GM19438 (cell line): ENCODE data around the gene NELFB.

Experiments
- ATAC-seq: cut with Tn5 transposase; IDR thresholded peaks from one replicate; pipeline ENCODE4 v1.9.1; 2021; ENCODE audit warnings: low read depth; ENCODE audit not compliant: unreplicated experiment

Gene NELFB

DNA sequence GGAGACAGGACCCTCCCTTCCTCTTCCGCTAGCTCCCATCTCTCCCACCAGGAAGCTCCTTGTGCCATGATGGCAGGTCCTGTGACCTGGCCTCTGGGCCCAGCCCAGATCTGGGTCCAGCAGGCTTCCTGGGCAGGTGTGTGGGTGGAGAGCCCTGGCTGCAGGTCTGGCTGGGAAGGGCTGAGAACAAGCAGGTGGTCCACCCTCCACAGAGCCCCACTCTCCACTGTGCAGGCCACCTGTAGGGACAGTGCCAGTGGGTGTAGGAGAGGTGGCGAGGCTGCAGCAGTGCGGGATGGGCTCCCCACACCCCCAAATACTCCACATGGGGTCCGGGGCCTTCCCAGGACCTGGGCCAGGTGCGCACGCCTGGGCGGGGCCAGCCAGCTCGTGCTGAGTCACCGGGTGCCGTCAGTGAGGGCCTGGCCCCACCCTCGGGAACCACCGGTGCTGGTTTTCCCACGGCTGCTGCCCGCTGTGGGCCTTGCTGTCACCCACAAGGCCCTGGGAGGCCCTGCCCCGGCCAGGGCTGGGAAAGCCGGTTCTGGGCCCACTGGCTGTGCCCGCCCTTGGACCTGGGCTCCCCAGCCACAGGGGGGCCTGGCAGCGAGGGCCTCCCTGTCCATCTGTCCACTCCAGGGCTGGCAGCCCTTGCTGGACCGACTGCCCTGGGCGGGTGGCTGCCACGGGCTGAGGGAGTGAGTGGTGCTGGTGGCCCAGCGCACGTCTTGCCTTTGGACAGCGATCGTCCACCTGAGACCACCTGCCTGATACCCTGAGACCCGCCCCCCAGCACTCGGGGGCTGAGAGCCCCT, 56.3 kb downstream of the NELFB start:
- no peak for ATAC-seq

- no peak for ATAC-seq
Measured at GRCh38 chr9:137311986-137312851, 57.1 kb downstream of the NELFB start.

DNA sequence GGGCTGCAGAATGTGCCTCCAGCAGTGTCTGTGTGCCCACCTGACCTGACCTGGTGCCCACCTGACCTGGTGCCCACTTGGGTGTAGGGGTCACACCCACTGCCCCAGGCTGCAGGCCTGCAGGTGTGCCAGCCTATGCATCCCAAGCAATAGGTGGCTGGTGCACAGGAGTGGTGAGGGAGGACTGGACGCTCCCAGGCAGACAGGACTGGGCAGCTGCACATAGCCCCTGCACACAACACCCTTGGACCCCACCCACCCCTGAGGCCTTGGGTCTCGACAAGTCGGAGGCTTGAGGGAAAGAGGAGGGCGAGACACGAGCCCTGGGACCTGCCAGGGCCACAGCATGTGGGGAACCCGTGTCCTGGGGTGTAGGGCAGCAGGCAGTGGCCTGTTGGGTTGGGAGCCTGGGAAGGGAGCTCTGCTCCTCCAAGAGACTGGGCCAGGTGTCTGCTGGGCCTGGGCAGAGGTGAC, 57.8 kb downstream of the NELFB start:
- ATAC-seq, result no peak

GRCh38 chr9:137313326-137313936, 58.3 kb downstream of the NELFB start:
- ATAC-seq, result no peak

DNA sequence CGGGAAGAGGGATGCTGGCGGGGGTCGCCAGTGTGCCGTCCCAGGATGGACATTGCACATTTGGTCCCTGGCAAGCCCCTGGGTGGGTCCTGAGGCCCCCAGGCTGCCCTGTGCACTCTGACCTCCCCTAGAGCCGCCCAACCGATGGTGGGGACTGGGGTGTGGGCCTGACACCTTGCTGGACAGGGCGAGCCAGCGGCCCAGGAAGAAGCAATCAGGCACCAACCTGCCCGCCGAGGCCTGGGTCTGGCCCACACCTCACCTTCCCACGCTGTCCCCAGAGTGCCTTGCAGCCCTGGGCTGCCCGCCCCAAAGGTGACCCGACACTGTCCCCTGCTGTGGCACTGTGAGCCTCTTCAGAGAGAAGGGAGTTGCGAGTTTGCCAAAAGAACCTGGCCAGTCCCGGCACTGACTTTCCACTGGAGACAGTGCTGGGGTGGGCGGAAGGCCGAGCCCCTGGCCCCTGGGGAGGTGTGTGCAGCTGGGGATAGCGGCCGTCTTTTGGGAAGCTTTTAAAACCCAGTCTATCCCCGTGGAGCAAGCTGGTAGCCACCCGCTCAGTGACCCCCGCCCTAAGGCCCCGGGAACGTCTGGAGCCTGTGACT, 58.9 kb downstream of the NELFB start:
- no peak for ATAC-seq

DNA sequence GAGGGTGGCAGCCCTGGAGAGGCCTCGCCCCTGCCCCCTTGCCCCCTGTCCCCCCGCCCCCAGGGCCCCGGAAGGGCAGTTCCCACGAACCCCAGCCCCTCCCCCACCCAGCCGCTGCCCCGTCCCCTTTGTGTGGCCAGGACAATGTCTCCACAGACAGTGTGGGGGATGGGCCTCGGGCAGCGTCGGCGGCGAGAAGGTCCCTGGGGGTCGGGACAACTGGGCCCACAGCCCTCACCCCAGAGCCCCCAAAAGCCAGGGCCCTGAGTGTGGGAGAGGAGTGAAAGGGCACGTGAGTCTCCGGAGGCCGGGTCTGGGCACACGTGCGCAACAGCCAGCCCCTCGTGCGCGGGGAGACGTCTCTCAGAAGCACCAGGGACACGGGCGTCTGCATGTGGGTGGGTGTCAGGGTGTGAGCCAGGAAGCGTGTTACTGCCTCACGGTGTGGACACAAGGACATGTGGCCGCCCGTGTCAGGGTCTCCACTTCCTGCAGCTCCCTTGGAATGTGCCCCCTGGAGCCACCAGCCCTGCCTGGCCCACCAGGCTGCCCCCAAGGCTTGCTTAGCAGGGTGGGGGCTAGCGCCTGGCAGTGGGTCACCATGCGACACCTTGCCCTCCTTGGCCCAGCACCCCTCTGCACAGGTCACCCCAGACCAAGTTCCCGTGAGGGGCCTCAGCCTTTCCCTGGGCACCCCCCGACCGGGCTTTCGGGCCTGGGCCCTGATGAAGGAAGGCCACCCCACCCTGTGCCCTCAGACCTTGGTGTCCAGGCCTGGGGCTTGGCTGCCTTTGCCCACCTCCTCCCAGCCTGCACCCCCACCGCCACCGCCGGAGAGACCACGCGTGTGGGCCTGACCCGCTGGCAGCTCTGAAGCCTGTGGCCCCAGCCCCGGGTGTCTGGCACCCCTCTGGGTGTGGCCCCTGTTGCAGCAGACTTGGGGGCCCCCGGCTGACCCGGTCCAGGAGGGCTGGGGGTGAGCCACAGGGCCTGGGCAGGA, 59.7 kb downstream of the NELFB start:
- no peak for ATAC-seq

DNA sequence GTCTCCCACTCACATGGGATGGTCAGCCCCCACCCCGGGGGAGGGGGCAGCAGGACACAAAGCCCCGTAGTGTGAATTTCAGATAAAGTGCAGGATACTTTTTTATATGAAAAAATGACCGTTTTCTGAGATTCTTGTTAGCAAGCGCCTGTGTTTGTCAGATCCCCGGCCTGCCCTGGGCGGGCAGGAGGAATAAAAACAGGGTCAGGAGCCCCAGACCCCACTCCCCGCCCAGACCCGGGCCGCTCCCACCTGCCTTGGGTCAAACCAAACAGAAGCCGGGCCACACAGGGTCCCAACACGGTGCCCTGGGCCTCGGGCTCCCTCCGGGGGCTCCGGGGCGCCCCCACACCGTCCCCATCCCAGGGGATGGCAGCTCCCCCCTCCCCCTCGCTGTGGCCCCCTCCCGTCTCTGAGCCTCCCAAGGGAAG, 60.5 kb downstream of the NELFB start:
- no peak for ATAC-seq

- no peak for ATAC-seq
Measured at GRCh38 chr9:137316012-137316981, 61.2 kb downstream of the NELFB start.

DNA sequence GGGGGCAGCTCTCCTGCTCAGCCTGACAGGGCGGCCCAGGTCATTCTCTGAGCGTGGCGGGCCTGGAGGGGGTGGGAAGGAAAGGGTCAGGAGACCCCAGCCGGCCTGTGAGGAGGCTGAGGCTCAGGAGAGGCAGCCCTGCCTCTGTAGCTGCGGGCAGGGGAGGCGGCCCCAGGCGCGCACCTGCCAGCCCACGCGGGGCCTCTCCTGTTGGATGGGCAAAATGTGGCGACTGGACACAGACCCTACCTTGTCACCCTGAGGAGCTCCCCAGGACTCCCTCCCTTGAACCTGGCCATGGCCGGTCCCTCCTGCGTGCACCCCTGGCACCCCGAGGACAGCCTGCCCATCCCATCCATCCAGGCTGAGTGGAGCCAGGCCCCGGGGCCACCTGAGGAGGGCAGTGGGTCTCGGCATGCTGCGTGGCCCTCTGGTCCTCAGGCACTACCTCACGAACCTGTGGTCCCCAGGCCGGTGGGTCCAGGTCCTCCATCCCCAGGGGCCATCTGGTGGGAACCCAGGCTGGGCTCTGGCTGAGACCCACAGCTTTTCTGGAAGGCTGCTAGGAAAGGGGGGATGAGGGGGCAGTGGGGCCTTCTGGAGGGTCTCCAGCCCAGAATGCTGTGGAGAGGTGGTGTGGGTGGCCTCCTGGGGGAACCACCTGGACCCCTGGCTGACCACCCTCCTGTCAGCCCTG, 62.0 kb downstream of the NELFB start:
- no peak for ATAC-seq

DNA sequence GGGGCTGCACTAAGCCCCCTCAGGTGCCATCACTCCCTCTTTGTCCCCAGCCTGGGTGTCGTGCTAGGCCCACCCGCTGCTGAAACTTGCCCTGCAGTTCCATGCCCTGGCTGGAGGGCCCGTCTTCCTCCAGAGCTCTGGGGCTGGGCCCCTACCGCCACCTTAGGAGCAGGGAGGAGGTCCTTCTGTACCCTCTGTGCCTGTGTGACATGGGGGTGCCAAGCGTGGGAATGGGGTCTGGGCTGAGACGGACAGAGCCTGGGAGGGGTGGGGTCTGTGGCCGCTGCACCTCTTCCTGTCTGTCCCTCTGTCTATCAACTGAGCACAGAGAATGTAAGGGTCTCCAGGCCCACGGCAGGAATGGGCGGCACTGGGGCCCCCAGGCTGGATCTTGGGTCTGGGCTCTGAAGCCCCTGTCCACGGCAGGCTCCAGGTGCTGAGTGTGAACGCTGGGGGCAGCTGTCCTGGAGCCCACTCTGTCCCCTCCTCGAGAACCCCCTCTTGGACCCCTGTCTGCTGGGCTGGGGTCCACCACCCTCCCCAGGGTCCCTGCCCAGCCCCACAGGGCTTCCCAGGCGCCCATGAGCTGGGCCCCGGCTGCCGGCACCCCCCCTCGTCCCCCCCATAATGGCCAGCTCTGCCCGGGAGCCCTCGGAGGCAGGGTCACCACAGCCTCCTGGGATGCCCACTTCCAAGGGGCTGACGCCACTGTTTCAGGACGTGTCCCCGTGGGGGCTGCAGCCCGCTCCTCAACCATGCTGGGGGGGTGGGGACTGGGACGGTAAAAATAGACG, 62.8 kb downstream of the NELFB start:
- ATAC-seq, result no peak

DNA sequence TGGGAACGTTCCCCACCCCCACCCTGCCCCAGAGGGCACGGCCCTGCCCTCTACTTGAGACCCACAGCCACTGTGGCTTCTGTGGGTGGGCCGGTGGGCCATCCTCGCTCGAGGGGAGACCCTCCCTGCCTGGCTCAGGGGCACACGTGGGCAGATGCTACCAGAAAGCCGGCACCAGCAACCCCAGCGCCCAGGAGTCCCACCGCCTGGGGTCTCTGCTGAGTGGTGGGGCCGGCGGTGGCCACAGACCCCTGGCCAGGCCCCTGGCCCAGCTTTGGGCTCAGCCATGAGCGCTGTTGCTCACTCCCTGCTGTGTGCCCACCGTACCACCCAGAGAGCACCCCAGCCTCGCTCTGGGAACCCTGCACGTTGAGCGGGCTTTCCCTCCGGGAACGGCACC, 63.5 kb downstream of the NELFB start:
- ATAC-seq, result no peak

DNA sequence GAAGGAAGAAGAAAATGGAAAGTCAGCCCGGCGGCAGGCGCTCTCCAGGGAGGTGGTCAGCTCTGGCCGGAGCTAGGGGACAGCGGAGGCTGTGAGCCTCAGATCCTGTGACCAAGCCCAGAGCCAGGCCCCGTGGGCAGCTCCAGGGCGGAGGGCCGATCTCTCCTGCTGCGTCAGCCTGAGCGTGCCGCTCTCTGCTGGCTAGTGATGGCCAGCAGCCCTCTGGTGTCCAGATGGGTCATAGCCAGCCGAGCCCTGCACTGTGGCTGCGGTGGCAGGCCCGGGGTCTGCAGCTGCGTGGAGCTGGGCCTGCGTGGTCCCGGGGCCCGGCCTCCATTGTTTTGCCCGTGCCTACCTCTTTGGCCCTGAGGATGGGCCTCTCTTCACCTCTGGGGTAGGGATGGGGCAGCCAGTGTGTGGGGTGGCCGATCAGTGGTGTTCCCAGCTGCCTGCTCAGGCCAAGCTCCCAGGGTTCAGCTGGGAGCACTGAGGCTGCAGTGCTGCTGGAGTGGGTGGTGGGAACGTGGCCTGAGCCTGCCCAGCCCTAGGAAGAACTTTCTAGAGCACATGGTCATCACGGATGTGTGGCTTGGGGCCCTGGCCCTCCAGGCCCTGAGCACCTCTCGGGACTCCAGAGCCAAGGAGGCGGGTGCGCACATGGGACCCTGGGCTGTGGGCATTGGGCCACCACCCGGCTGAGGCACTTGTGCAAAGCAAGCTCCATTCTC, 64.0 kb downstream of the NELFB start:
- no peak for ATAC-seq

DNA sequence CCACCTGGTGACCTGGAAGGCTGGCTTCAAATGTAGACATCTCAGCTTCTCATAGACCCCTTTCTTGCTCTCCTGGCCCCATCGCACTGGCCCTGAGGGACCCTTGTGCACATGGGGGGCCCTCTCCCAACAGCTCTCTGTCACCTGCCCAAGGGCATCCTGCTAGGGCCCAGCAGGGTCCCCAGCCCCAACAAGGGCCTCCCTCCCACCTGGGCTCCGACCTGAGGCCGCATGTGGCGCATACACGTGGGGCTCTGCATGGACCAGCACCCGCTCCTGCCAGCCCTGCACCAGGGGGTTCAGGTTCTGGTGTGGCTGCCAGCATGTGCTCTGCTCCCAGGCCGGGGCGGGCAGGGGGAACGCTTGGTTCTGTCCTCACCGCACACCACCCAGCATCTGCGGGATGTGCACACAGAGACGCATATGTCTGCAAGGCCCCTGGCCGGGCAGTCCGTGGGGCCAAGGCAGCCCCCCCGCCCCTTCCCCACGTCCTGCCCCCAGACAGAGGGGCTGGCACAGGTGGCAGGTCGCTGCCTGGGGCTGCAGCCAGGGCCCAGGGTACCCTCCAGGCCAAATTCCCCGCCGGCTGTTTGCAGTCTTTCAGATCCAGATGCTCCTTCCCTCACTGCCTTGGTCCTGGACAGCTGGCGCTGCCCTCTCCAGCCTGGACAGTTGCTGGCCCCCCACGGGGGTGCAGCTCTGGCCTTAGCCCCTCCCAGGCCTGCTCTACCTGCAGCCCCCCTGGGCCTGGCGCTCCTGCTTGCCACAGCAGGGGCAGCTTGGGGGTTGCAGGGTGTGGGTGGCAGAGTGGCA, 64.8 kb downstream of the NELFB start:
- ATAC-seq, result no peak

- no peak for ATAC-seq
Measured at GRCh38 chr9:137320555-137321384, 65.6 kb downstream of the NELFB start.
